ENCODE results near the gene UNKL.

- TF ChIP-seq CTCF (IDR thresholded peaks at IDR 0.05; ENCODE audit: low read length) (no peak), EZH2 (IDR thresholded peaks at IDR 0.05; ENCODE audit: borderline replicate concordance, low read length) (no peak)
These were observed 100.7 kb downstream of the UNKL start for GRCh38 chr16:1313721-1314369.

Measured in OCI-LY1 (cell line).